Measurements from ENCODE around the gene HOOK2. TPM values are rescaled to one million over a fixed set of nuclear protein-coding genes. Genes with fewer than 3 reads are reported as not detected.

Gene HOOK2
- total and polyA plus RNA-seq, 12 donors = 6.3 to 99.7 (median 29.1) TPM

DNA sequence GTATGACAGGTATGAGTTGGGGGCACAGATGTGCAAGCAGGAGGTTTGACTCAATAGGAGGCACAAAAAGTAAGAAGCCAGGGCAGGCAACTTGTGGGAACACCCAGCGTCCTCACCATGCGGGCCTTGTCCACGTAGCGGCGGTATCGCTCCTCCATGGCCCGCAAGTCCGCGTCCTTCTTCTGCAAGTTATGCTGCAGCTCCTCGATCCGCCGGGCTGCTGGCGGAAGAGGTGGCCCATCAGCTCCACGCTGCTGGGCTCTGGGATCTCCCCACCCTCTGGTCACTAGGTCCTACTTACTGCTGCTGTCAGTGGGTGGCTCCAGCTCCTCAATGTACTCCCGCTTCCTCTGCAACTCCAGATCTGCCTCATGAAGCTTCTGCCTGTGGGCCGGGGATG lies 10.7 kb downstream of the HOOK2 start:
- H3K36me3 ChIP-seq (replicated peaks in 1 of 2) = peaks cover 0 to 12% of the 10 kb centered on the region in 2 donors
- WGBS, 4 donors = 92 to 99% (median 97%) methylated on average over 10 to 16 of the region's 16 CpGs
- H3K27ac ChIP-seq = no peak overlapping the region
- DNase-seq = no peak
- H3K4me1 ChIP-seq (replicated peaks in 1 of 2) = no peaks in the 10 kb centered on the region
- intact Hi-C loops (cut with DNase I) = loop anchor here (5.0 to 10.0 kb wide), 4 partner anchors 33 to 80 kb away; partner anchors contain the start of genes PRDX2 (in 1 of the 2) and THSD8 (in 1 of the 2)
- TF ChIP-seq POLR2A (IDR thresholded peaks at IDR 0.05) = no peak
- TF ChIP-seq, protein P1, sequence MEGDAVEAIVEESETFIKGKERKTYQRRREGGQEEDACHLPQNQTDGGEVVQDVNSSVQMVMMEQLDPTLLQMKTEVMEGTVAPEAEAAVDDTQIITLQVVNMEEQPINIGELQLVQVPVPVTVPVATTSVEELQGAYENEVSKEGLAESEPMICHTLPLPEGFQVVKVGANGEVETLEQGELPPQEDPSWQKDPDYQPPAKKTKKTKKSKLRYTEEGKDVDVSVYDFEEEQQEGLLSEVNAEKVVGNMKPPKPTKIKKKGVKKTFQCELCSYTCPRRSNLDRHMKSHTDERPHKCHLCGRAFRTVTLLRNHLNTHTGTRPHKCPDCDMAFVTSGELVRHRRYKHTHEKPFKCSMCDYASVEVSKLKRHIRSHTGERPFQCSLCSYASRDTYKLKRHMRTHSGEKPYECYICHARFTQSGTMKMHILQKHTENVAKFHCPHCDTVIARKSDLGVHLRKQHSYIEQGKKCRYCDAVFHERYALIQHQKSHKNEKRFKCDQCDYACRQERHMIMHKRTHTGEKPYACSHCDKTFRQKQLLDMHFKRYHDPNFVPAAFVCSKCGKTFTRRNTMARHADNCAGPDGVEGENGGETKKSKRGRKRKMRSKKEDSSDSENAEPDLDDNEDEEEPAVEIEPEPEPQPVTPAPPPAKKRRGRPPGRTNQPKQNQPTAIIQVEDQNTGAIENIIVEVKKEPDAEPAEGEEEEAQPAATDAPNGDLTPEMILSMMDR (IDR thresholded peaks at IDR 0.05) = no peak
- no peaks in the 10 kb centered on the region for H3K27me3 ChIP-seq
- no peaks in the 10 kb centered on the region for H3K9me3 ChIP-seq (replicated peaks in 1 of 3)
- no peak overlapping the region for H3K4me3 ChIP-seq

DNA sequence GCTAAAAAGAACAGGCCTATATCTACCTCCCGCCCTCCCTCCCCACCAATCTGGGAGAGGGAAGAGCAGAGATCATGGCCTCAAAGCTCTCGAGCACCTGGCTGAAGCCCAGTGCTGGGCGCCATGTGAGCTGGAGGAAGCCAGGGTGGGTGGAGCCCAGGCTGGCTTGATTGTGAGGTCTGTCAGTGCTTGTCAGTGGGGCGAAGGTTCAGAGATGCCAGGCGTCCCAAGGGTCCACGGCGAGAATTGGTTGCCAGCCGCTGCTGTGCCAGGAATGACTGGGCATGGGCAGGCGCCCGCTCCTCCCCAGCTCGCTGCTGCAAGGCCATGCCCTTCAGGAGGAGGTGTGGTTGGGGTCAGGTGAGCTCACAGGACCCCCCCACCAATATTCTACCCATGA lies 12.3 kb downstream of the HOOK2 start:
- WGBS, 4 donors = 89 to 98% (median 97%) methylated on average over 3 to 11 of the region's 11 CpGs
- Histone ChIP-seq H3K27ac (no peak overlapping the region), H3K27me3 (no peaks in the 10 kb centered on the region), H3K4me1 (replicated peaks in 1 of 2) (no peaks in the 10 kb centered on the region), H3K36me3 (replicated peaks in 1 of 2) (peaks cover 0 to 12% of the 10 kb centered on the region in 2 donors), H3K9me3 (replicated peaks in 1 of 3) (no peaks in the 10 kb centered on the region), H3K4me3 (no peak overlapping the region)
- intact Hi-C loops (cut with DNase I) = loop anchor here in 1 of 2 donors (5.0 to 10.0 kb wide), 2 partner anchors 34 to 82 kb away; no protein-coding TSS in a partner anchor
- TF ChIP-seq, protein P1 (IDR thresholded peaks at IDR 0.05) = no peak
- TF ChIP-seq POLR2A (IDR thresholded peaks at IDR 0.05) = no peak
- DNase-seq = no peak

DNA sequence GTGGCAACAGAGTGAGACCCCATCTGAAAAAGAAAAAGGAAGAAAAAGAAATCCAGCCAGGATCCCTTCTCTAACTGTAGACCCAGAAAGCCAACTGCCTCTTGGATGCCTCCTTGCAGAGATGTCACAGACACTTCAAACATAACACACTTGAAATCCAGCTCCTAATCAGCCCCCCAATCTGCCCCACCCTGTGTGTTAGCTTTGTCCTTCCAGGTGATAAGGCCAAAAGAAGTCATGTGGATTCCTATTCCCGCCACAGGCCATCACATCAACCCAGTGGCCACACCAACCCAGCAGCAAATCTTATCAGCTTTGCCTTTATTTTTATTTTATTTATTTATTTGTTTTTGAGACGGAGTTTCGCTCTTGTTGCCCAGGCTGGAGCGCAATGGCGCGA lies 15.7 kb downstream of the HOOK2 start:
- Histone ChIP-seq H3K27ac (no peak overlapping the region), H3K36me3 (replicated peaks in 1 of 2) (peaks cover 0 to 6% of the 10 kb centered on the region in 2 donors), H3K9me3 (replicated peaks in 1 of 3) (no peaks in the 10 kb centered on the region), H3K4me3 (no peak overlapping the region), H3K27me3 (no peaks in the 10 kb centered on the region), H3K4me1 (replicated peaks in 1 of 2) (peaks cover 0 to 9% of the 10 kb centered on the region in 2 donors)
- DNase-seq = no peak
- TF ChIP-seq, protein P1 (IDR thresholded peaks at IDR 0.05) = no peak
- TF ChIP-seq POLR2A (IDR thresholded peaks at IDR 0.05) = no peak
- intact Hi-C loops (cut with DNase I) = loop anchor here in 1 of 2 donors (5.0 to 10.0 kb wide), 2 partner anchors 38 to 85 kb away; no protein-coding TSS in a partner anchor
- 83 to 91% (median 87%) methylated on average over 6 of the region's 6 CpGs for WGBS, 4 donors

DNA sequence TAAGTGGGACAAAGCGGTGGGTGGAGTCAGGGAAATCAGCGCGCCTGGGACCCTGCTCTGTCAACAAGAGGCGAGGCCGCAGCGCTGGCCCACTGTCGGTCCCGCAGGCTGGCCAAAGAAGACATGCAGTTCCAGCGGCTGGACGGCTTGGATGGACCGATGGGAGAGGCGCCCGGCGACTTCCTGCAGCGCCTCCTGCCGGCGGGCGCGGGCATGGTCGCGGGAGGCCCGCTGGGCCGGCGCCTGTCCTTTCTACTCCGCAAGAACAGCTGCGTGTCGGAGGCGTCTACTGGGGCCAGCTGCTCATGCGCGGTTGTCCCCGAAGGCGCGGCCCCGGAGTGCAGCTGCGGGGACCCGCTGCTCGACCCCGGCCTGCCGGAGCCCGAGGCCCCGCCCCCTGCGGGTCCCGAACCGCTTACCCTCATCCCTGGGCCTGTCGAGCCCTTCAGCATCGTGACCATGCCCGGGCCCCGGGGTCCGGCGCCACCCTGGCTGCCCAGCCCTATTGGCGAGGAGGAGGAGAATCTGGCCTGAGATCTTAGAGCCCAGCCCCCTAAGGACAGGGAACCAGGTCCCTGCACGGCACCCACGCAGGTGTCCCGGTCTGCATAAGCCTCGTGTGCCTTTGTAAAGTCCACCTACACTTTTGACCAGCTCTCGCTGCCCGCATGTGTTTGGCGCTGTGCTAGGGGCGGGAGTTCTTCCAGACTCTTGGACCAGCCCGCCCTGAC lies 17.6 kb downstream of the HOOK2 start:
- no peak overlapping the region for H3K27ac ChIP-seq
- peak overlapping the region in 2 of 4 donors; percentile 22 to 50 for H3K4me3 ChIP-seq
- peaks cover 0 to 9% of the 10 kb centered on the region in 2 donors for H3K4me1 ChIP-seq (replicated peaks in 1 of 2)
- WGBS, 4 donors = 3 to 9% (median 5%) methylated on average over 18 to 60 of the region's 60 CpGs
- no peaks in the 10 kb centered on the region for H3K27me3 ChIP-seq
- TF ChIP-seq, protein P1 (IDR thresholded peaks at IDR 0.05) = peak; percentile 61 to 92 (median 88)
- TF ChIP-seq POLR2A (IDR thresholded peaks at IDR 0.05) = no peak
- H3K36me3 ChIP-seq (replicated peaks in 1 of 2) = no peaks in the 10 kb centered on the region
- DNase-seq = peak; percentile 59 to 83 (median 74)
- no peaks in the 10 kb centered on the region for H3K9me3 ChIP-seq (replicated peaks in 1 of 3)
- intact Hi-C loops (cut with DNase I) = no loop called here
